A549 (cell line): ENCODE data around the gene LMBR1. TPM values are rescaled to one million over a fixed set of nuclear protein-coding genes. Genes with fewer than 3 reads are reported as not detected.
A peak's percentile ranks its signal among the peaks of the same experiment; 100 is the strongest.

Experiments
- ATAC-seq, 2 experiments: fragments of 200-7000 bp in 1 of 2; fragments of >200 bp in 1 of 2; cut with Nextera tagmentation in 1 of 2; cut with Tn5 transposase in 1 of 2; 3 replicates each; pipeline versions ENCODE4 v1.8.0 to v1.9.1; 2018 to 2020; ENCODE audit warnings: mild to moderate bottlenecking in 1 of 2, moderate library complexity in 1 of 2
- CTCF ChIA-PET: fragments of 300-600 bp; sonication (Branson Sonifier 250); formaldehyde crosslinking; extraction: SDS; loops from one replicate; lab custom pipeline; 2021; ENCODE audit warnings: antibody characterized with exemption, inconsistent platforms; lab: Yijun Ruan, JAX
- POLR2A ChIA-PET: fragments of 350-600 bp; formaldehyde crosslinking; extraction: SDS; loops from one replicate; lab custom pipeline; 2021; ENCODE audit warnings: antibody characterized with exemption, inconsistent platforms; lab: Yijun Ruan, JAX
- DNase-seq, 2 experiments: peaks; one replicate each; pipeline versions ENCODE4 v3.0.0 to v3.0.0-alpha.2; 2011 to 2016; ENCODE audit warnings: low read depth in 1 of 2, low spot score in 1 of 2
- FAIRE-seq: peaks from 2 replicates; lab custom pipeline; 2011; peaks lifted over from hg19 to GRCh38; lab: Jason Lieb, UNC
- H3K27ac ChIP-seq, 2 experiments: fragments of >200 bp; sonication (Bioruptor Twin); formaldehyde crosslinking; 3 replicates each; pipeline ENCODE4 v1.5.1; 2016 to 2017
- H3K4me1 ChIP-seq: fragments of >200 bp; sonication (Bioruptor Twin); formaldehyde crosslinking; 3 replicates; pipeline ENCODE4 v1.6.1; 2016
- H3K4me2 ChIP-seq: fragments of >200 bp; sonication (Bioruptor Twin); formaldehyde crosslinking; 3 replicates; pipeline ENCODE4 v1.6.1; 2016
- H3K4me3 ChIP-seq: fragments of >200 bp; sonication (Bioruptor Twin); formaldehyde crosslinking; 3 replicates; pipeline ENCODE4 v1.5.1; 2016
- H3K9me3 ChIP-seq: fragments of >200 bp; sonication (Bioruptor Twin); formaldehyde crosslinking; 3 replicates; pipeline ENCODE4 v1.6.1; 2016
- ATOH8 ChIP-seq: fragments of 250-450 bp; sonication (Bioruptor Pico); IDR thresholded peaks from 2 replicates; pipeline ENCODE4 v1.5.0; 2020; ENCODE audit warnings: low read depth, mild to moderate bottlenecking, moderate library complexity
- BCL3 ChIP-seq: fragments of >200 bp; sonication (Bioruptor Twin); formaldehyde crosslinking; IDR thresholded peaks from 3 replicates; pipeline ENCODE4 v1.6.1; 2016
- CBX2 ChIP-seq: fragments of 200-600 bp; sonication (generic); IDR thresholded peaks from 2 replicates; pipeline ENCODE4 v1.6.1; 2016; ENCODE audit warnings: low read depth, mild to moderate bottlenecking, borderline replicate concordance
- CBX8 ChIP-seq: fragments of 200-600 bp; sonication (generic); IDR thresholded peaks from 2 replicates; pipeline ENCODE4 v1.6.1; 2016
- CEBPB ChIP-seq, 2 experiments: fragments of >200 bp in 1 of 2; sonication (Bioruptor Twin) in 1 of 2; formaldehyde crosslinking in 1 of 2; IDR thresholded peaks; 2 replicates each; pipeline ENCODE4 v1.6.1; 2012 to 2016
- CHD2 ChIP-seq: fragments of 150-350 bp; IDR thresholded peaks from 2 replicates; pipeline ENCODE4 v1.6.1; 2014; ENCODE audit warnings: low read length; ENCODE audit not compliant: partially characterized antibody
- EHF ChIP-seq: fragments of 250-450 bp; sonication (Bioruptor Pico); IDR thresholded peaks from 2 replicates; pipeline ENCODE4 v1.5.0; 2020; ENCODE audit warnings: mild to moderate bottlenecking
- EHMT2 ChIP-seq: fragments of 200-600 bp; sonication (generic); IDR thresholded peaks from 2 replicates; pipeline ENCODE4 v1.6.1; 2016; ENCODE audit warnings: antibody characterized with exemption, low read depth, mild to moderate bottlenecking, moderate library complexity
- EP300 ChIP-seq, 2 experiments: fragments of >200 bp; sonication (Bioruptor Twin); formaldehyde crosslinking; IDR thresholded peaks; 2 replicates in 1 of 2; 3 replicates in 1 of 2; pipeline ENCODE4 v1.6.1; 2016 to 2017
- ESRRA ChIP-seq: fragments of 150-350 bp; IDR thresholded peaks from 2 replicates; pipeline ENCODE4 v1.6.1; 2014; ENCODE audit warnings: mild to moderate bottlenecking, low read length, borderline replicate concordance
- FOSL2 ChIP-seq, 2 experiments: fragments of 450-650 bp in 1 of 2; fragments of >200 bp in 1 of 2; sonication (Bioruptor Twin) in 1 of 2; formaldehyde crosslinking; IDR thresholded peaks; 2 replicates each; pipeline versions ENCODE4 v1.5.0 to v1.6.1; 2016 to 2020; ENCODE audit warnings: mild to moderate bottlenecking in 1 of 2, moderate library complexity in 1 of 2
- GATA3 ChIP-seq: IDR thresholded peaks from 2 replicates; pipeline ENCODE4 v1.6.1; 2012; ENCODE audit warnings: borderline replicate concordance
- HES2 ChIP-seq: fragments of >200 bp; sonication (Bioruptor Twin); formaldehyde crosslinking; IDR thresholded peaks from 2 replicates; pipeline ENCODE4 v1.6.1; 2016
- HEYL ChIP-seq: fragments of 250-450 bp; sonication (Bioruptor Pico); IDR thresholded peaks from 2 replicates; pipeline ENCODE4 v1.8.0; 2021; ENCODE audit warnings: mild to moderate bottlenecking, moderate library complexity
- HOXA7 ChIP-seq: fragments of 250-450 bp; sonication (Bioruptor Pico); IDR thresholded peaks from 2 replicates; pipeline ENCODE4 v1.5.0; 2020; ENCODE audit warnings: mild to moderate bottlenecking, moderate library complexity
- HOXB5 ChIP-seq: fragments of 250-450 bp; sonication (Bioruptor Pico); IDR thresholded peaks from 2 replicates; pipeline ENCODE4 v1.5.0; 2020; ENCODE audit warnings: mild to moderate bottlenecking, moderate library complexity
- JUNB ChIP-seq: fragments of >200 bp; sonication (Bioruptor Twin); formaldehyde crosslinking; IDR thresholded peaks from 2 replicates; pipeline ENCODE4 v1.6.1; 2016
- KDM1A ChIP-seq: fragments of 200-600 bp; sonication (generic); IDR thresholded peaks from 2 replicates; pipeline ENCODE4 v1.6.1; 2016; ENCODE audit warnings: low read depth, mild to moderate bottlenecking
- MAFK ChIP-seq: fragments of 450-650 bp; IDR thresholded peaks from 2 replicates; pipeline ENCODE4 v1.6.1; 2014; ENCODE audit not compliant: partially characterized antibody
- MAZ ChIP-seq: fragments of 150-350 bp; IDR thresholded peaks from 2 replicates; pipeline ENCODE4 v1.6.1; 2014; ENCODE audit warnings: antibody characterized with exemption, low read depth, low read length, borderline replicate concordance
- MYC ChIP-seq: IDR thresholded peaks from 2 replicates; pipeline ENCODE4 v1.6.1; 2012; ENCODE audit warnings: mild to moderate bottlenecking, inconsistent platforms, low read length, improper control_type of control experiment, borderline replicate concordance
- NFE2L2 ChIP-seq: fragments of 150-350 bp; conservative IDR thresholded peaks from 2 replicates; pipeline ENCODE4 v1.6.1; 2014; ENCODE audit warnings: low read length
- NPAS2 ChIP-seq: fragments of 250-450 bp; sonication (Bioruptor Pico); IDR thresholded peaks from 2 replicates; pipeline ENCODE4 v1.8.0; 2022; ENCODE audit warnings: mild to moderate bottlenecking, moderate library complexity, borderline replicate concordance
- PHF8 ChIP-seq: fragments of 200-600 bp; sonication (generic); IDR thresholded peaks from 2 replicates; pipeline ENCODE4 v1.6.1; 2016; ENCODE audit warnings: low read depth, mild to moderate bottlenecking, antibody characterized with exemption, moderate library complexity, borderline replicate concordance
- RAD21 ChIP-seq, 2 experiments: fragments of >200 bp in 1 of 2; sonication (Bioruptor Twin) in 1 of 2; formaldehyde crosslinking in 1 of 2; IDR thresholded peaks in 1 of 2; conservative IDR thresholded peaks in 1 of 2; 2 replicates in 1 of 2; 3 replicates in 1 of 2; pipeline ENCODE4 v1.6.1; 2012 to 2018; ENCODE audit warnings: inconsistent platforms in 1 of 2
- RFX5 ChIP-seq: fragments of 450-650 bp; IDR thresholded peaks from 2 replicates; pipeline ENCODE4 v1.7.1; 2014; ENCODE audit warnings: antibody characterized with exemption, mild to moderate bottlenecking, moderate library complexity
- SMC3 ChIP-seq: fragments of >200 bp; sonication (Bioruptor Twin); formaldehyde crosslinking; IDR thresholded peaks from 3 replicates; pipeline ENCODE4 v1.6.1; 2018; ENCODE audit warnings: inconsistent platforms
- SREBF2 ChIP-seq: fragments of 450-650 bp; IDR thresholded peaks from 2 replicates; pipeline ENCODE4 v1.6.1; 2014; ENCODE audit warnings: mild to moderate bottlenecking, moderate library complexity
- TP53 ChIP-seq: fragments of 250-450 bp; sonication (Bioruptor Pico); IDR thresholded peaks from 2 replicates; pipeline ENCODE4 v1.5.0; 2021; ENCODE audit warnings: mild to moderate bottlenecking, moderate library complexity
- ZC3H11A ChIP-seq: fragments of 450-650 bp; IDR thresholded peaks from 2 replicates; pipeline ENCODE4 v1.6.1; 2014; ENCODE audit warnings: antibody characterized with exemption, mild to moderate bottlenecking
- ZFP36 ChIP-seq: fragments of 450-650 bp; IDR thresholded peaks from 2 replicates; pipeline ENCODE4 v1.6.1; 2014; ENCODE audit warnings: borderline replicate concordance; ENCODE audit not compliant: partially characterized antibody
- ZSCAN20 ChIP-seq: fragments of 250-450 bp; sonication (Bioruptor Pico); IDR thresholded peaks from 2 replicates; pipeline ENCODE4 v1.8.0; 2022; ENCODE audit warnings: mild to moderate bottlenecking, moderate library complexity
- WGBS: methylation state at CpG from one replicate; pipeline ENCODE4 v1.1.6; 2017; ENCODE audit errors: missing lambda C conversion rate; 5-methylcytosine and 5-hydroxymethylcytosine counted together
- polyA plus RNA-seq, 4 experiments: library from polyadenylated mRNA; depleted of rRNA in 3 of 4; stranded (reverse); fragments of >200 nt; fragmentation: RNase III in 1 of 4; extraction: RNeasy Plus Mini Kit Qiagen cat#74134 plus additional on column Dnase treatment in 1 of 4; gene quantifications; 2 replicates in 3 of 4; 3 replicates in 1 of 4; pipeline ENCODE4 v1.2.3, GENCODE V29; 2011 to 2017

The LMBR1 gene
- polyA plus RNA-seq, 2 of the 4 experiments (the other 2 are of a cell fraction) = 33.2 to 42.3 TPM

GRCh38 chr7:156759143-156759542 lies 133.8 kb downstream of the LMBR1 start:
- ATAC-seq (no peak), DNase-seq (no peak), FAIRE-seq (no peak)
- Histone ChIP-seq H3K4me2 (no peak overlapping the region), H3K4me1 (no peaks in the 10 kb centered on the region), H3K4me3 (no peak overlapping the region), H3K9me3 (peaks cover 10% of the 10 kb centered on the region), H3K27ac (no peak overlapping the region)
- ChIA-PET CTCF (interaction anchor here (0.5 to 0.7 kb wide), 2 partner anchors 13 to 41 kb away, joined by 3 read pairs; no protein-coding TSS in a partner anchor), POLR2A (no interaction called here)
- WGBS = 89% methylated on average over 2 of the region's 2 CpGs
- TF ChIP-seq TP53 (CRISPR knock-in tag) (no peak), NPAS2 (no peak), CBX2 (no peak), CBX8 (no peak), GATA3 (no peak), KDM1A (no peak), HOXA7 (CRISPR knock-in tag) (no peak), ZSCAN20 (CRISPR knock-in tag) (no peak), EHMT2 (no peak)

- Histone ChIP-seq H3K4me3 (no peak overlapping the region), H3K27ac (no peak overlapping the region), H3K9me3 (peaks cover 3% of the 10 kb centered on the region; the same call in 2 of the 3 replicates), H3K4me2 (no peak overlapping the region), H3K4me1 (no peaks in the 10 kb centered on the region)
- TF ChIP-seq ATOH8 (no peak), EP300 (IDR thresholded peaks at IDR 0.05) (no peak)
- ChIA-PET CTCF (interaction anchor here (1.2 to 2.2 kb wide), 3 partner anchors 10 to 949 kb away, joined by 4 to 6 read pairs (median 4); no protein-coding TSS in a partner anchor), POLR2A (no interaction called here)
- no peak for FAIRE-seq
- no peak for ATAC-seq
- DNase-seq = no peak
- 87% methylated on average over 4 of the region's 4 CpGs for WGBS
Measured at GRCh38 chr7:156754201-156754600, 138.8 kb downstream of the LMBR1 start.

GRCh38 chr7:156753630-156754029 lies 139.4 kb downstream of the LMBR1 start:
- ChIA-PET CTCF (interaction anchor here (1.2 to 2.2 kb wide), 3 partner anchors 10 to 948 kb away, joined by 4 to 6 read pairs (median 4); no protein-coding TSS in a partner anchor), POLR2A (no interaction called here)
- FAIRE-seq (no peak), ATAC-seq (peak in 1 of 2 experiments; percentile 42; a peak in 1 of 6 replicates), DNase-seq (no peak)
- no peaks in the 10 kb centered on the region for H3K4me1 ChIP-seq
- no peak overlapping the region for H3K4me3 ChIP-seq
- 90% methylated on average over 7 of the region's 7 CpGs for WGBS
- no peak overlapping the region for H3K4me2 ChIP-seq
- TF ChIP-seq HEYL = no peak
- TF ChIP-seq SREBF2 = no peak
- TF ChIP-seq RFX5 = no peak
- TF ChIP-seq EHF = no peak
- no peak for TF ChIP-seq GATA3
- TF ChIP-seq NFE2L2 = no peak
- no peak for TF ChIP-seq EHMT2
- no peak for TF ChIP-seq CEBPB (IDR thresholded peaks at IDR 0.05)
- TF ChIP-seq ESRRA = no peak
- TF ChIP-seq FOSL2 (IDR thresholded peaks at IDR 0.05) = no peak
- no peak for TF ChIP-seq FOSL2 (CRISPR knock-in tag; IDR thresholded peaks at IDR 0.05)
- no peak for TF ChIP-seq PHF8
- no peak for TF ChIP-seq MAZ
- TF ChIP-seq MAFK = no peak
- TF ChIP-seq HES2 = no peak
- no peak overlapping the region for H3K27ac ChIP-seq
- H3K9me3 ChIP-seq = no peaks in the 10 kb centered on the region

GRCh38 chr7:156753229-156753560 lies 139.8 kb downstream of the LMBR1 start:
- no peaks in the 10 kb centered on the region for H3K4me1 ChIP-seq
- no peak overlapping the region for H3K27ac ChIP-seq
- FAIRE-seq (no peak), DNase-seq (no peak), ATAC-seq (no peak)
- H3K4me3 ChIP-seq = no peak overlapping the region
- no peaks in the 10 kb centered on the region for H3K9me3 ChIP-seq
- no peak overlapping the region for H3K4me2 ChIP-seq
- ChIA-PET CTCF (interaction anchor here (0.5 to 1.2 kb wide), 3 partner anchors 10 to 227 kb away, joined by 3 to 6 read pairs (median 4); no protein-coding TSS in a partner anchor), POLR2A (no interaction called here)
- 87% methylated on average over 4 of the region's 4 CpGs for WGBS
- no peak for TF ChIP-seq ZFP36
- no peak for TF ChIP-seq CEBPB (IDR thresholded peaks at IDR 0.05)
- TF ChIP-seq ZC3H11A = no peak
- TF ChIP-seq KDM1A = no peak
- TF ChIP-seq CHD2 = no peak
- no peak for TF ChIP-seq MYC
- no peak for TF ChIP-seq EP300 (IDR thresholded peaks at IDR 0.05)
- no peak for TF ChIP-seq EHMT2
- TF ChIP-seq HES2 = no peak
- TF ChIP-seq SREBF2 = no peak
- TF ChIP-seq SMC3 = no peak
- no peak for TF ChIP-seq HOXB5 (CRISPR knock-in tag)
- no peak for TF ChIP-seq RAD21 (conservative IDR thresholded peaks at IDR 0.05 in 1 of 2, IDR thresholded peaks at IDR 0.05 in 1 of 2)
- no peak for TF ChIP-seq JUNB
- no peak for TF ChIP-seq EHF
- no peak for TF ChIP-seq BCL3
- no peak for TF ChIP-seq NPAS2
